Measurements from ENCODE around the gene BAX. TPM values are rescaled to one million over a fixed set of nuclear protein-coding genes. Genes with fewer than 3 reads are reported as not detected.

BAX gene
- total and polyA plus RNA-seq, 2 donors (not counting 1 experiment from before 2014, with no cell fraction given), result 95.3 to 109 TPM

GRCh38 chr19:48940902-48941301, 13.8 kb upstream of the BAX start:
- Histone ChIP-seq H3K79me2 (ENCODE audit: control insufficient read depth, insufficient read depth, low read length) (no peaks in the 10 kb centered on the region), H2AFZ (ENCODE audit: insufficient read depth, low read depth, low read length, poor library complexity, severe bottlenecking) (no peak overlapping the region), H4K20me1 (ENCODE audit: control insufficient read depth, insufficient read depth, low read length, poor library complexity, severe bottlenecking) (no peaks in the 10 kb centered on the region), H3K4me1 (ENCODE audit: control insufficient read depth in 2 of 2, insufficient read depth in 2 of 2, low read length in 2 of 2) (no peaks in the 10 kb centered on the region), H3K27ac (ENCODE audit: low read length in 2 of 2) (no peak overlapping the region), H3K9ac (ENCODE audit: low read length) (no peak overlapping the region), H3K27me3 (replicated peaks in 1 of 4; ENCODE audit: control extremely low read depth in 1 of 4, control insufficient read depth in 3 of 4, insufficient read depth in 4 of 4, low read length in 3 of 4) (no peaks in the 10 kb centered on the region), H3K9me3 (ENCODE audit: control extremely low read depth in 1 of 3, control insufficient read depth in 2 of 3, insufficient read depth in 1 of 3, low read length in 2 of 3) (peaks cover 0 to 11% (median 0%) of the 10 kb centered on the region in 3 donors), H3K4me2 (replicated peaks; ENCODE audit: low read depth, low read length, poor library complexity, severe bottlenecking) (no peak overlapping the region), H3K4me3 (ENCODE audit: control extremely low read depth in 1 of 5, extremely low read depth in 1 of 5, insufficient read depth in 1 of 5, low read depth in 2 of 5, low read length in 4 of 5) (no peak overlapping the region), H3K36me3 (replicated peaks in 1 of 2; ENCODE audit: control extremely low read depth in 1 of 2, control insufficient read depth in 1 of 2, extremely low read depth in 1 of 2, insufficient read depth in 2 of 2, low read length in 1 of 2) (no peaks in the 10 kb centered on the region)
- ChIA-PET CTCF (interaction anchor here (2.0 kb wide), 1 partner anchor 99 kb away, joined by 4 read pairs; no protein-coding TSS in a partner anchor), POLR2A (no interaction called here)
- Mint-ChIP-seq H3K27me3 (peaks cover 6% of the 10 kb centered on the region), H3K4me1 (no peaks in the 10 kb centered on the region), H3K27ac (no peak overlapping the region), H3K4me3 (no peak overlapping the region), H3K9me3 (ENCODE audit: insufficient read depth) (peaks cover 2% of the 10 kb centered on the region)
- intact Hi-C loops (cut with micrococcal nuclease), result no loop called here
- DNase-seq (no peak), ATAC-seq (ENCODE audit: low read depth) (no peak)
- WGBS (ENCODE audit: insufficient coverage), result 94% methylated on average over 2 of the region's 5 CpGs
- TF ChIP-seq CTCF (IDR thresholded peaks at IDR 0.05) (no peak), EZH2 (IDR thresholded peaks at IDR 0.05; ENCODE audit: borderline replicate concordance, insufficient read depth, low read depth, low read length, poor library complexity, severe bottlenecking) (no peak)

- H3K27ac ChIP-seq (ENCODE audit: low read length in 2 of 2), result no peak overlapping the region
- no peaks in the 10 kb centered on the region for H4K20me1 ChIP-seq (ENCODE audit: control insufficient read depth, insufficient read depth, low read length, poor library complexity, severe bottlenecking)
- ChIA-PET CTCF (no interaction called here), POLR2A (interaction anchor here (0.7 kb wide), 1 partner anchor 47 kb away, joined by 4 read pairs; no protein-coding TSS in a partner anchor)
- no peak overlapping the region for H3K9ac ChIP-seq (ENCODE audit: low read length)
- no peaks in the 10 kb centered on the region for H3K4me1 ChIP-seq (ENCODE audit: control insufficient read depth in 2 of 2, insufficient read depth in 2 of 2, low read length in 2 of 2)
- no peak overlapping the region for H3K4me2 ChIP-seq (replicated peaks; ENCODE audit: low read depth, low read length, poor library complexity, severe bottlenecking)
- Mint-ChIP-seq H3K4me3 (no peak overlapping the region), H3K27ac (no peak overlapping the region), H3K9me3 (ENCODE audit: insufficient read depth) (peaks cover 3% of the 10 kb centered on the region), H3K27me3 (peaks cover 3% of the 10 kb centered on the region), H3K4me1 (no peaks in the 10 kb centered on the region)
- WGBS (ENCODE audit: insufficient coverage), result 93% methylated on average over 3 of the region's 6 CpGs
- H3K36me3 ChIP-seq (replicated peaks in 1 of 2; ENCODE audit: control extremely low read depth in 1 of 2, control insufficient read depth in 1 of 2, extremely low read depth in 1 of 2, insufficient read depth in 2 of 2, low read length in 1 of 2), result no peaks in the 10 kb centered on the region
- intact Hi-C loops (cut with micrococcal nuclease), result no loop called here
- no peak overlapping the region for H2AFZ ChIP-seq (ENCODE audit: insufficient read depth, low read depth, low read length, poor library complexity, severe bottlenecking)
- no peaks in the 10 kb centered on the region for H3K79me2 ChIP-seq (ENCODE audit: control insufficient read depth, insufficient read depth, low read length)
- TF ChIP-seq EZH2 (IDR thresholded peaks at IDR 0.05; ENCODE audit: borderline replicate concordance, insufficient read depth, low read depth, low read length, poor library complexity, severe bottlenecking), result no peak
- TF ChIP-seq CTCF (IDR thresholded peaks at IDR 0.05), result no peak
- no peaks in the 10 kb centered on the region for H3K27me3 ChIP-seq (replicated peaks in 1 of 4; ENCODE audit: control extremely low read depth in 1 of 4, control insufficient read depth in 3 of 4, insufficient read depth in 4 of 4, low read length in 3 of 4)
- ATAC-seq (ENCODE audit: low read depth) (no peak), DNase-seq (no peak)
- H3K9me3 ChIP-seq (ENCODE audit: control extremely low read depth in 1 of 3, control insufficient read depth in 2 of 3, insufficient read depth in 1 of 3, low read length in 2 of 3), result peaks cover 0 to 30% (median 11%) of the 10 kb centered on the region in 3 donors
- no peak overlapping the region for H3K4me3 ChIP-seq (ENCODE audit: control extremely low read depth in 1 of 5, extremely low read depth in 1 of 5, insufficient read depth in 1 of 5, low read depth in 2 of 5, low read length in 4 of 5)
These were observed 11.6 kb upstream of the BAX start for GRCh38 chr19:48943081-48943480.
